Measurements from ENCODE around the gene TADA2A.

TADA2A gene, protein sequence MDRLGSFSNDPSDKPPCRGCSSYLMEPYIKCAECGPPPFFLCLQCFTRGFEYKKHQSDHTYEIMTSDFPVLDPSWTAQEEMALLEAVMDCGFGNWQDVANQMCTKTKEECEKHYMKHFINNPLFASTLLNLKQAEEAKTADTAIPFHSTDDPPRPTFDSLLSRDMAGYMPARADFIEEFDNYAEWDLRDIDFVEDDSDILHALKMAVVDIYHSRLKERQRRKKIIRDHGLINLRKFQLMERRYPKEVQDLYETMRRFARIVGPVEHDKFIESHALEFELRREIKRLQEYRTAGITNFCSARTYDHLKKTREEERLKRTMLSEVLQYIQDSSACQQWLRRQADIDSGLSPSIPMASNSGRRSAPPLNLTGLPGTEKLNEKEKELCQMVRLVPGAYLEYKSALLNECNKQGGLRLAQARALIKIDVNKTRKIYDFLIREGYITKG

DNA sequence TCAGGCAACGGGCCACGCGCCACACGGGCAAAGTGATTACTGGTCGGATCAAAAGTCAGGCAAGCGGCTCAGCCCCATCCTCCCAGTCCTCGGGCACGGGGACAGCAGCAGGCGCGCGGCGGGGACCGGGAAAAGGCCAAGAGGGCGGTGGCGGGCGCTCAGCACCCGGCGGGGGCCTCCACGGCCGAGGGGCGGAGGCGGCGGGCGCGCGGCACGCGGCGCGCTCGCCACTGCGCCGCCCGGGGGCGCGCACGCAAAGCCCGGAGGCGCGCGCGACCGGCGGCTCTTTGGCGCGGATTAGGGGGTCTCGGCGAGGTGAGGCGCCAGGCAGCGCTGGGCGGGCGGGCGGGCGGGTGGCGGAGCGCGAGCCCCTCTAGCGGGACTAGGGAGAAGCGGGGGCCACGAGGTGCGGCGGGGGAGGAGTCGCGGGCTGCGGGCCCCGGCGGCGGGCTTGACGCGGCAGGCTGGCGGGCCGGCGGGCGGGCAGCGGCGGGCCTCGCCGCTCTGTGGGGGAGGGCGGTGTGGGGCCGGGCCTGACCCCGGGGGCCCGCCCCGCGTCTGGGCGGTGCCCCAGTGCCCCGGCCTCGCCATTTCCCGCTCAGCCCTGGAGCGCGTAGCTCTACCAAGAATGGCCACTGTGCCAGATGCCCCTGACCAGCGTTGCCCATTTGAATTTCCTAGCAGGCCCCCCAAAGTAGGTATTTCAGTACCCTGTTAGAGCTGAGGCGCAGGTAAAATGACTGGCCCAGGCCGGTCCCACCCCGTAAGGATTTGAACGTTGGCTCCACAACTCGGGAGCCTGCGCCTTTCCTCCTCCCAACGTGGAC lies at the start of gene TADA2A, which contains the start of gene ACACA:
Gene TADA2A (plus strand): TSS at position 252 of the 827 bp plus-strand sequence. CDS start 4,480 bp downstream, outside the sequence.
Gene ACACA (minus strand): TSS at position 202 of the 827 bp plus-strand sequence. CDS start 537 bp downstream, outside the sequence.
- Histone ChIP-seq H3K36me3 (ENCODE audit: insufficient read depth, insufficient read length, low read length) (peaks cover 17% of the 10 kb centered on the region), H3K9me3 (ENCODE audit: insufficient read depth, low read length) (no peaks in the 10 kb centered on the region), H3K4me1 (ENCODE audit: insufficient read depth, insufficient read length) (no peaks in the 10 kb centered on the region), H3K4me3 (ENCODE audit: insufficient read length, low read depth) (peak within 1 kb of the TSS; percentile 86), H3K9ac (ENCODE audit: insufficient read length, low read depth) (peak within 1 kb of the TSS; percentile 96), H3K27me3 (ENCODE audit: insufficient read depth, insufficient read length) (no peaks in the 10 kb centered on the region)
- peak; percentile 42 for TF ChIP-seq YY1 (IDR thresholded peaks at IDR 0.05; ENCODE audit: insufficient read depth, insufficient read length)
- TF ChIP-seq ZNF274 (IDR thresholded peaks at IDR 0.05; ENCODE audit: low read depth, low read length): no peak
- peak; percentile 44 for DNase-seq (ENCODE audit: low read depth, low spot score)

DNA sequence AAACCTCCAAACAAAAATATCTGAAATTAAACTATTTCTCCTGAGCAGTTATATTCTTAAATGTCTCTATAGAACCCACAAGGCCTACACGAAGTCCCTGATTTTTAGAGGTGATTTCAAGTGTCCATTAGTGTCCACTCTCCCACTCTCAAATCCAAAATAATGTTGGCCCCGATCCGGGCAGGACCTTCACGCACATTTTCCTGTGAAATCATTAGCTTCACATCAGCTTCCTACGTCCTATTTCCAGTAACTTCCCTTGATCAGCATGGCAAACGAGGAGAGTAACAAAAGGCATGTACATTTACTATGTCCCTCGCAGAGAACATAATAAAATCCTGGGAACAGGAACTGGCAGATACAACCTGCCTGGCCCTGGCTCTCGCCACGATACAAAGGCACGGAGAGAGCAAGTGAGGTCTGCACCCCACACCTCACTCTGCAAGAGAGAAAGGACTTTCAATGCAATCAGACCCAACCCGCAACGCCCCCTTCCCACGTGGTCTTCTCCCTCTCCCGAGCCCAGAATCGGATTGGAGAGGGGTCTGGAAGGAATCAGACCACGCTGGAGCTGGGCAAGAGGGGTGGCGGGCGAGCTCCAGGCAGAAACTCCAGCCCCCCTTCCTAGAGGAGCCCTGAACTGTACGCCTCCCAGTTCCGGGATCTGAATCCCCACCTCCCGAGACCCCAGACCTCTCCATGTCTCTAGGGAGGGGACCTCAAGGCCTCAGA lies 48.4 kb upstream of the TADA2A start:
- DNase-seq (ENCODE audit: low read depth, low spot score): peak; percentile 62
- no peaks in the 10 kb centered on the region for H3K4me1 ChIP-seq (ENCODE audit: insufficient read depth, insufficient read length)
- TF ChIP-seq SUZ12 (IDR thresholded peaks at IDR 0.05; ENCODE audit: extremely low read depth, insufficient read depth, insufficient read length) (no peak), YY1 (IDR thresholded peaks at IDR 0.05; ENCODE audit: insufficient read depth, insufficient read length) (no peak), ZNF274 (IDR thresholded peaks at IDR 0.05; ENCODE audit: low read depth, low read length) (no peak)
- peak overlapping the region; percentile 98 for H3K9ac ChIP-seq (ENCODE audit: insufficient read length, low read depth)
- H3K27me3 ChIP-seq (ENCODE audit: insufficient read depth, insufficient read length): no peaks in the 10 kb centered on the region
- peaks cover 11% of the 10 kb centered on the region for H3K36me3 ChIP-seq (ENCODE audit: insufficient read depth, insufficient read length, low read length)
- H3K9me3 ChIP-seq (ENCODE audit: insufficient read depth, low read length): no peaks in the 10 kb centered on the region
- peak overlapping the region; percentile 90 for H3K4me3 ChIP-seq (ENCODE audit: insufficient read length, low read depth)

DNA sequence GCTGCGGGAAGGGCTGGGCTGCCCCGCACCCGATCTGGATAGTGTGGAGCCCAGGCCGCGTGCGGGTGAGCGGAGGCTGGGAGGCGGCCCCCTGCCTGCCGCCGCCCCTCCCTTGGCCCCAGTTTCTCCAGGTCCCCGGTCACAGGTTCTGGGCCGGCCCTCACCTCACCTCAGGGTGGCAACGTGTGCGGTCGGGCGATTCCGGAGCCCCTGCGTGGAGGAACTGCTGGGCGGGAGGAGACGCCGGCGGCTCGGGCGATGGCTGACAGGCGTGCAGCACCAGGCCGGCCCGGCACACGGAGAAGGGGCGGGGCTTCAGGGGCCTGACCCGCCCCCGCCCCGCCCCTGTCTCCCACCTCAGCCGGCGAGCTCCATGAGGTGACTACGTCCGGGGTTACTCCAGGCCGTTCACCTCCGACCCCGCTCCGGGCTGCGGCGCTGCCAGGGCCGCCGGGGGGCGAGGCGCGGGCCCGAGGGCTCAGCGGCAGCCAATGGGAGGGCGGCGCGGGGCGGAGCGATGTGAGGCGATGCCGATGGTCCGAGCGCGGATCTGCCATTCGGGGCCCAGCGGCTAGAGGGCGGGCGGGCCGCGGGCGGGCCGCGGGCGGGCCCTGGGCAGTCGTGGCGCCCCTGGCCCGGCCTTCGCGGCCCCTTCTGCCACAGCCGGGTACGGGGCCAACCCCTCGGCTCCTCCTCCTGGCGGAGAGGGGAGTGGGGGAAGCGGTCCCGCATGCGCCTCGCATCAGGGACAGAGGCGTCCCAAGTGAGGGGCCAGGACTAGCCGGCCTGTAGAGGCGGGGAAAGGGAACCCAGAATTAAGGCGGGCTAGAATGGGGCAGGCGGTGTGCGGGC lies 47.6 kb upstream of the TADA2A start:
- Histone ChIP-seq H3K36me3 (ENCODE audit: insufficient read depth, insufficient read length, low read length) (peaks cover 6% of the 10 kb centered on the region), H3K27me3 (ENCODE audit: insufficient read depth, insufficient read length) (no peaks in the 10 kb centered on the region), H3K9ac (ENCODE audit: insufficient read length, low read depth) (peak overlapping the region; percentile 98), H3K4me1 (ENCODE audit: insufficient read depth, insufficient read length) (no peaks in the 10 kb centered on the region), H3K4me3 (ENCODE audit: insufficient read length, low read depth) (peak overlapping the region; percentile 90), H3K9me3 (ENCODE audit: insufficient read depth, low read length) (no peaks in the 10 kb centered on the region)
- peak; percentile 86 for DNase-seq (ENCODE audit: low read depth, low spot score)
- no peak for TF ChIP-seq YY1 (IDR thresholded peaks at IDR 0.05; ENCODE audit: insufficient read depth, insufficient read length)
- no peak for TF ChIP-seq SUZ12 (IDR thresholded peaks at IDR 0.05; ENCODE audit: extremely low read depth, insufficient read depth, insufficient read length)
- no peak for TF ChIP-seq ZNF274 (IDR thresholded peaks at IDR 0.05; ENCODE audit: low read depth, low read length)

DNA sequence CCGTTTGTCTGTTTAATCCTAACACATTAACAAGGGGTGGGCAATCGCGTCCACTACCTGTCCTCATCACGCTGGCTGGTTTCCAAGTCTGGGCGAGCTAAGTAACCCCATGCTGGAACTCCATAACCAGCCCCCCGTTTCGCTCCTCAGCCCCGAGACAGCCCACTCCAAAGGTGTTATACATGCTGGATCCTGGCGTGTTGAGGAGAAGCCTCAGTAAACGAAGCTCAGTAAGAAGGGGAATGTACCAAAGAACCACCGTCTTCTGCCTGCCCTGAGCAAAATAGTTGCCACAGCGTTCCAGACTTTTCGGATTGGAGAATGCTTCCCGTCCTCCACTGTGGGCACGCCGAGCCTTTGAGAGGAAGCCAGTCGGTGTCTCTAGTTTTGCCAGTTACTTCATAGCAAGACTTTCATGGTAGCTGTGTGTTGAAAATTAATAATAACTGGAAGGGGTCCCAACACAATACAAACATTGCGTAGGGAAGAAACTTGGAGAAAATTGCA lies 47.0 kb upstream of the TADA2A start:
- Histone ChIP-seq H3K4me1 (ENCODE audit: insufficient read depth, insufficient read length) (no peaks in the 10 kb centered on the region), H3K4me3 (ENCODE audit: insufficient read length, low read depth) (peak overlapping the region; percentile 19), H3K36me3 (ENCODE audit: insufficient read depth, insufficient read length, low read length) (no peaks in the 10 kb centered on the region), H3K27me3 (ENCODE audit: insufficient read depth, insufficient read length) (no peaks in the 10 kb centered on the region), H3K9me3 (ENCODE audit: insufficient read depth, low read length) (no peaks in the 10 kb centered on the region), H3K9ac (ENCODE audit: insufficient read length, low read depth) (peak overlapping the region; percentile 54)
- TF ChIP-seq YY1 (IDR thresholded peaks at IDR 0.05; ENCODE audit: insufficient read depth, insufficient read length): no peak
- TF ChIP-seq ZNF274 (IDR thresholded peaks at IDR 0.05; ENCODE audit: low read depth, low read length): no peak
- no peak for DNase-seq (ENCODE audit: low read depth, low spot score)

DNA sequence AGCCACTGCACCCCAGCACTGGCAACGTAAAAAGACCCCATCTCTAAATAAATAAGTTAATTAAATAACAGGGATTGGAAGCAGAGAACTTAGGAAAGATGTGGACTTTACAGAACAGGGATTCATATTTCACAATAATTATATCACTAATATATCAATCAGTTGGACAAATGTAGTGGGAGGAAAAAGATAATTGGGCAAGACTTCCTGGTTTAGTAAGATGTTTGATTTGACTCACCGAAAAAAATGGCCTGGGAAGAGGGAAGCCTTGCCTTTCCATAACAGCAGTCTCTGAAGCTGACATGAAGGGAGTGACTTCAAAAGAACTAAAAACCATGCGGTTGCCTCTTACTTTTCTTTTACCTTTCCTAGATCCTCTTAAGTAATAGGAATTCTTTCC lies 46.1 kb upstream of the TADA2A start:
- no peak for DNase-seq (ENCODE audit: low read depth, low spot score)
- Histone ChIP-seq H3K36me3 (ENCODE audit: insufficient read depth, insufficient read length, low read length) (no peaks in the 10 kb centered on the region), H3K27me3 (ENCODE audit: insufficient read depth, insufficient read length) (no peaks in the 10 kb centered on the region), H3K9ac (ENCODE audit: insufficient read length, low read depth) (no peak overlapping the region), H3K4me3 (ENCODE audit: insufficient read length, low read depth) (no peak overlapping the region), H3K9me3 (ENCODE audit: insufficient read depth, low read length) (no peaks in the 10 kb centered on the region), H3K4me1 (ENCODE audit: insufficient read depth, insufficient read length) (no peaks in the 10 kb centered on the region)
- TF ChIP-seq ZNF274 (IDR thresholded peaks at IDR 0.05; ENCODE audit: low read depth, low read length) (no peak), YY1 (IDR thresholded peaks at IDR 0.05; ENCODE audit: insufficient read depth, insufficient read length) (no peak), SUZ12 (IDR thresholded peaks at IDR 0.05; ENCODE audit: extremely low read depth, insufficient read depth, insufficient read length) (no peak)

DNA sequence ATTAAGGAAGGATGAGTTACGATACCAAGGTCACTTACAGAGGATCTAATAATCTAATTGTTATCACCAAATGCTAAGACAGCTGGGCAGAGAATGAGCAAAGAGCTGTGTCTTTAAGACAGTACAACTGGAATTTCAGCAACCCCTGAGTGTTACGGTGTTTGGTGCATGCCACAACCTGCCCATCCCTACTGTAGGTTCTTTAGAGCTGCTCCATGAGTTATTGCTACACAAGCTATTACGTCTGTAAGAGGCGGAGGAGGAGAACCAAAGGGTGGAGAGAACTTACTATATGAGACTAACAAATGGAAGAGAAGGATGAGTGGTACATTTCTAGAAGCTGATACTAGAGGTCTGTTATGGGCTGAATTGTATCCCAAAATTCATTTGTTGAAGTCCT lies 45.1 kb upstream of the TADA2A start:
- TF ChIP-seq ZNF274 (IDR thresholded peaks at IDR 0.05; ENCODE audit: low read depth, low read length) (no peak), SUZ12 (IDR thresholded peaks at IDR 0.05; ENCODE audit: extremely low read depth, insufficient read depth, insufficient read length) (no peak), YY1 (IDR thresholded peaks at IDR 0.05; ENCODE audit: insufficient read depth, insufficient read length) (no peak)
- Histone ChIP-seq H3K4me3 (ENCODE audit: insufficient read length, low read depth) (no peak overlapping the region), H3K27me3 (ENCODE audit: insufficient read depth, insufficient read length) (no peaks in the 10 kb centered on the region), H3K9me3 (ENCODE audit: insufficient read depth, low read length) (no peaks in the 10 kb centered on the region), H3K36me3 (ENCODE audit: insufficient read depth, insufficient read length, low read length) (no peaks in the 10 kb centered on the region), H3K4me1 (ENCODE audit: insufficient read depth, insufficient read length) (no peaks in the 10 kb centered on the region), H3K9ac (ENCODE audit: insufficient read length, low read depth) (no peak overlapping the region)
- no peak for DNase-seq (ENCODE audit: low read depth, low spot score)

Measured in NT2/D1 (cell line).